HG02885 (cell line): Measurements from ENCODE around the gene YPEL1.
"Not testable (repeated sequence)": the region's sequence is repeated elsewhere in the genome, so short reads cannot be mapped to it uniquely, and the experiment has no call there.

Source experiments
- ATAC-seq: cut with Tn5 transposase; IDR thresholded peaks from one replicate; pipeline ENCODE4 v1.9.1; 2021; ENCODE audit warnings: mild to moderate bottlenecking; ENCODE audit not compliant: unreplicated experiment, poor library complexity

YPEL1 gene

GRCh38 chr22:21702094-21702493 lies 33.5 kb downstream of the YPEL1 start:
- no peak for ATAC-seq

- no peak for ATAC-seq
Measured at GRCh38 chr22:21701384-21701971, 34.1 kb downstream of the YPEL1 start.

- ATAC-seq = no peak
Measured at GRCh38 chr22:21700822-21701221, 34.8 kb downstream of the YPEL1 start.

- ATAC-seq = no peak
Measured at GRCh38 chr22:21699643-21700042, 36.0 kb downstream of the YPEL1 start.

GRCh38 chr22:21698430-21699329 lies 36.9 kb downstream of the YPEL1 start:
- no peak for ATAC-seq

- ATAC-seq = no peak
Measured at GRCh38 chr22:21697880-21698279, 37.7 kb downstream of the YPEL1 start.

- no peak for ATAC-seq
Measured at GRCh38 chr22:21697021-21697771, 38.4 kb downstream of the YPEL1 start.

GRCh38 chr22:21696115-21696514 lies 39.5 kb downstream of the YPEL1 start:
- no peak for ATAC-seq

- ATAC-seq = no peak
Measured at GRCh38 chr22:21695430-21696085, 40.0 kb downstream of the YPEL1 start.

GRCh38 chr22:21694795-21695429 lies 40.7 kb downstream of the YPEL1 start:
- ATAC-seq = no peak

GRCh38 chr22:21694394-21694793 lies 41.2 kb downstream of the YPEL1 start:
- ATAC-seq = no peak

- no peak for ATAC-seq
Measured at GRCh38 chr22:21693999-21694341, 41.6 kb downstream of the YPEL1 start.

GRCh38 chr22:21693333-21693998 lies 42.1 kb downstream of the YPEL1 start:
- no peak for ATAC-seq

- not testable (repeated sequence) for ATAC-seq
Measured at GRCh38 chr22:21692856-21693255, 42.7 kb downstream of the YPEL1 start.

- no peak for ATAC-seq
Measured at GRCh38 chr22:21691816-21692215, 43.8 kb downstream of the YPEL1 start.

- no peak for ATAC-seq
Measured at GRCh38 chr22:21690401-21690801, 45.2 kb downstream of the YPEL1 start.

GRCh38 chr22:21688706-21689381 lies 46.8 kb downstream of the YPEL1 start:
- no peak for ATAC-seq

GRCh38 chr22:21688341-21688705 lies 47.3 kb downstream of the YPEL1 start:
- no peak for ATAC-seq

- no peak for ATAC-seq
Measured at GRCh38 chr22:21687685-21688259, 47.8 kb downstream of the YPEL1 start.
